Measurements from ENCODE around the gene KIF26B.
"Not testable (repeated sequence)": the region's sequence is repeated elsewhere in the genome, so short reads cannot be mapped to it uniquely, and the experiment has no call there.

The KIF26B gene

GRCh38 chr1:245671349-245671748 is 516.6 kb downstream of the KIF26B start:
- DNase-seq = no peak

GRCh38 chr1:245671966-245672767 is 517.4 kb downstream of the KIF26B start:
- no peak for DNase-seq

- DNase-seq = not testable (repeated sequence)
Observed at GRCh38 chr1:245672836-245673656, 518.3 kb downstream of the KIF26B start.

- no peak for DNase-seq
Observed at GRCh38 chr1:245673881-245674414, 519.2 kb downstream of the KIF26B start.

- no peak for DNase-seq
Observed at GRCh38 chr1:245677461-245678240, 522.9 kb downstream of the KIF26B start.

- no peak for DNase-seq
Observed at GRCh38 chr1:245678860-245679411, 524.2 kb downstream of the KIF26B start.

GRCh38 chr1:245679821-245680780 is 525.3 kb downstream of the KIF26B start:
- DNase-seq = peak; percentile 87 to 88

GRCh38 chr1:245682638-245683628 is 528.1 kb downstream of the KIF26B start:
- no peak for DNase-seq

- DNase-seq = no peak
Observed at GRCh38 chr1:245683676-245684075, 528.9 kb downstream of the KIF26B start.

GRCh38 chr1:245684166-245684565 is 529.4 kb downstream of the KIF26B start:
- DNase-seq = no peak

GRCh38 chr1:245684571-245684970 is 529.8 kb downstream of the KIF26B start:
- no peak for DNase-seq

GRCh38 chr1:245685111-245685810 is 530.5 kb downstream of the KIF26B start:
- no peak for DNase-seq

- no peak for DNase-seq
Observed at GRCh38 chr1:245686006-245686405, 531.2 kb downstream of the KIF26B start.

GRCh38 chr1:245686446-245687030 is 531.8 kb downstream of the KIF26B start:
- DNase-seq = no peak

- DNase-seq = no peak
Observed at GRCh38 chr1:245687152-245687635, 532.4 kb downstream of the KIF26B start.

GRCh38 chr1:245687636-245688535 is 533.1 kb downstream of the KIF26B start:
- no peak for DNase-seq

GRCh38 chr1:245688536-245689453 is 534.0 kb downstream of the KIF26B start:
- DNase-seq = no peak
